ENCODE results near the gene SAFB2. TPM values are rescaled to one million over a fixed set of nuclear protein-coding genes. Genes with fewer than 3 reads are reported as not detected.

The SAFB2 gene
- polyA plus RNA-seq, 2 of the 4 experiments (the other 2 are of a cell fraction): 33.2 to 51.2 TPM

DNA sequence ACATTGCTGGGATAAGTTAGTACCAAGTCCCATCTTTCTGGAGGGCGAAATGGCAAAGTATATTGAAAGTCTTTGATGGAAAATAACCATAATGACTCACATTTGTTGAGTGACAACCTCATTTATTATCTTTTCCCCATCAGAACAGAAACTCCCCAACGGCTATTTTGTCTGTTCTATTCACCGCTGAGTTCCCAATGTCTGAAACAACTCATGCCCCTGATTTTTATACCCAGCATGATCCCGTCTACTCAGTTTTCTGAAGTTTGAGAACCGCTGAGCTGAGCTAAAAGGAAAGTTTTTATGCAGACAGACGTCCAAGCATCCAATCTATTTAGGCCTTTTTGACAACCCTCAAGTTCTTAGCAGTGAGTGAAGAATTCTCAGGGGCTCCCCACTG, 47.0 kb downstream of the SAFB2 start:
- Histone ChIP-seq H3K27ac (no peak overlapping the region), H3K4me2 (no peak overlapping the region), H3K4me1 (no peaks in the 10 kb centered on the region), H3K4me3 (no peak overlapping the region), H3K9me3 (no peaks in the 10 kb centered on the region)
- 71% methylated on average over 6 of the region's 6 CpGs for WGBS (ENCODE audit: missing lambda C conversion rate)
- FAIRE-seq (no peak), DNase-seq (ENCODE audit: low read depth in 1 of 2, low spot score in 1 of 2) (no peak), ATAC-seq (no peak)
- TF ChIP-seq, protein P1, sequence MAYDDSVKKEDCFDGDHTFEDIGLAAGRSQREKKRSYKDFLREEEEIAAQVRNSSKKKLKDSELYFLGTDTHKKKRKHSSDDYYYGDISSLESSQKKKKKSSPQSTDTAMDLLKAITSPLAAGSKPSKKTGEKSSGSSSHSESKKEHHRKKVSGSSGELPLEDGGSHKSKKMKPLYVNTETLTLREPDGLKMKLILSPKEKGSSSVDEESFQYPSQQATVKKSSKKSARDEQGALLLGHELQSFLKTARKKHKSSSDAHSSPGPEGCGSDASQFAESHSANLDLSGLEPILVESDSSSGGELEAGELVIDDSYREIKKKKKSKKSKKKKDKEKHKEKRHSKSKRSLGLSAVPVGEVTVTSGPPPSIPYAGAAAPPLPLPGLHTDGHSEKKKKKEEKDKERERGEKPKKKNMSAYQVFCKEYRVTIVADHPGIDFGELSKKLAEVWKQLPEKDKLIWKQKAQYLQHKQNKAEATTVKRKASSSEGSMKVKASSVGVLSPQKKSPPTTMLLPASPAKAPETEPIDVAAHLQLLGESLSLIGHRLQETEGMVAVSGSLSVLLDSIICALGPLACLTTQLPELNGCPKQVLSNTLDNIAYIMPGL (CRISPR knock-in tag; IDR thresholded peaks at IDR 0.05; ENCODE audit: borderline replicate concordance): no peak
- TF ChIP-seq RNF2 (IDR thresholded peaks at IDR 0.05; ENCODE audit: borderline replicate concordance, low read depth) (no peak), BHLHE40 (IDR thresholded peaks at IDR 0.05; ENCODE audit: low read depth, low read length) (no peak), JUN (IDR thresholded peaks at IDR 0.05) (no peak)
- TF ChIP-seq, protein P2, sequence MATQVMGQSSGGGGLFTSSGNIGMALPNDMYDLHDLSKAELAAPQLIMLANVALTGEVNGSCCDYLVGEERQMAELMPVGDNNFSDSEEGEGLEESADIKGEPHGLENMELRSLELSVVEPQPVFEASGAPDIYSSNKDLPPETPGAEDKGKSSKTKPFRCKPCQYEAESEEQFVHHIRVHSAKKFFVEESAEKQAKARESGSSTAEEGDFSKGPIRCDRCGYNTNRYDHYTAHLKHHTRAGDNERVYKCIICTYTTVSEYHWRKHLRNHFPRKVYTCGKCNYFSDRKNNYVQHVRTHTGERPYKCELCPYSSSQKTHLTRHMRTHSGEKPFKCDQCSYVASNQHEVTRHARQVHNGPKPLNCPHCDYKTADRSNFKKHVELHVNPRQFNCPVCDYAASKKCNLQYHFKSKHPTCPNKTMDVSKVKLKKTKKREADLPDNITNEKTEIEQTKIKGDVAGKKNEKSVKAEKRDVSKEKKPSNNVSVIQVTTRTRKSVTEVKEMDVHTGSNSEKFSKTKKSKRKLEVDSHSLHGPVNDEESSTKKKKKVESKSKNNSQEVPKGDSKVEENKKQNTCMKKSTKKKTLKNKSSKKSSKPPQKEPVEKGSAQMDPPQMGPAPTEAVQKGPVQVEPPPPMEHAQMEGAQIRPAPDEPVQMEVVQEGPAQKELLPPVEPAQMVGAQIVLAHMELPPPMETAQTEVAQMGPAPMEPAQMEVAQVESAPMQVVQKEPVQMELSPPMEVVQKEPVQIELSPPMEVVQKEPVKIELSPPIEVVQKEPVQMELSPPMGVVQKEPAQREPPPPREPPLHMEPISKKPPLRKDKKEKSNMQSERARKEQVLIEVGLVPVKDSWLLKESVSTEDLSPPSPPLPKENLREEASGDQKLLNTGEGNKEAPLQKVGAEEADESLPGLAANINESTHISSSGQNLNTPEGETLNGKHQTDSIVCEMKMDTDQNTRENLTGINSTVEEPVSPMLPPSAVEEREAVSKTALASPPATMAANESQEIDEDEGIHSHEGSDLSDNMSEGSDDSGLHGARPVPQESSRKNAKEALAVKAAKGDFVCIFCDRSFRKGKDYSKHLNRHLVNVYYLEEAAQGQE (IDR thresholded peaks at IDR 0.05): no peak
- CTCF ChIA-PET: interaction anchor here (0.6 kb wide), 2 partner anchors 155 to 367 kb away, joined by 3 read pairs; no protein-coding TSS in a partner anchor
- POLR2A ChIA-PET: no interaction called here

DNA sequence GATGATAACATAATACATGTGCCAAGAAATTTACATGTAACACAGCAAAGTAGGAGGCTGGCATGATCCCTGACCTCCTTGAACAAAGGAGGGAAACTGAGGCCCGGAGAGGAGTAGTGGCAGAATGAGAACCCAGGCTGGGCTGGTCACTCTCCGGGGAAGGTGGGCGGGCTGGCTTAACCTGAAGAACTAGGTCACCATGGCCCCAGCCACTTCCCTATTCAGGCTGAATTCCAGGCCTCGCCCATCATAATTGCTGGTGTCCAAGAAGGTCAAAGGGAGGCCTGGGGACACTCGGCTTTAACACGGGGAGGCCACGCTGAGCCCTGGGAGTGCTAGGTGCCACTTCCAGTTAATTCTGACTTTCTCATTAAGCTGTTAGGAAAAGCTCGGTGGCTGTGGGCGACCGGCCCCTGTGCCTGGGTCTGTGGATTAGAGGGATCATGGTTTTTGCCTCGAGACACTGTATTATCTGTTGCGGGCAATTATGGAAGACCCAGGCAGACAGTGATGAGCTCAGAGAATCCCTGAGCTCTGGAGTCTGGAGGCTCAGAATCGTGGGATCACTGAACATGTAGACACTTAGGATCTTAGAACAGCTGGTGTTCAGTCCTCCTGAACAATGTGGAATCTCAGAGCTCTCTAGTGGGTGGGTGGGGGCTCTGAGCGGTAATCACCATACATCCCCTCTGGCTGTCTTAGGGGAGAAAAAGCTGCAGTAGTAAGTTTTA, 49.9 kb downstream of the SAFB2 start:
- DNase-seq (ENCODE audit: low read depth in 1 of 2, low spot score in 1 of 2) (peak in 1 of 2 experiments; percentile 41), FAIRE-seq (no peak), ATAC-seq (no peak; a peak in 3 of 6 replicates)
- Histone ChIP-seq H3K27ac (no peak overlapping the region), H3K4me3 (no peak overlapping the region), H3K4me1 (no peaks in the 10 kb centered on the region), H3K4me2 (no peak overlapping the region), H3K9me3 (no peaks in the 10 kb centered on the region)
- WGBS (ENCODE audit: missing lambda C conversion rate): 62% methylated on average over 12 of the region's 14 CpGs
- ChIA-PET CTCF (interaction anchor here (0.9 to 2.1 kb wide), 4 partner anchors 11 to 525 kb away, joined by 3 to 9 read pairs (median 4); no protein-coding TSS in a partner anchor), POLR2A (no interaction called here)
- TF ChIP-seq, protein P3, sequence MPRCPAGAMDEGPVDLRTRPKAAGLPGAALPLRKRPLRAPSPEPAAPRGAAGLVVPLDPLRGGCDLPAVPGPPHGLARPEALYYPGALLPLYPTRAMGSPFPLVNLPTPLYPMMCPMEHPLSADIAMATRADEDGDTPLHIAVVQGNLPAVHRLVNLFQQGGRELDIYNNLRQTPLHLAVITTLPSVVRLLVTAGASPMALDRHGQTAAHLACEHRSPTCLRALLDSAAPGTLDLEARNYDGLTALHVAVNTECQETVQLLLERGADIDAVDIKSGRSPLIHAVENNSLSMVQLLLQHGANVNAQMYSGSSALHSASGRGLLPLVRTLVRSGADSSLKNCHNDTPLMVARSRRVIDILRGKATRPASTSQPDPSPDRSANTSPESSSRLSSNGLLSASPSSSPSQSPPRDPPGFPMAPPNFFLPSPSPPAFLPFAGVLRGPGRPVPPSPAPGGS (IDR thresholded peaks at IDR 0.05): no peak
- TF ChIP-seq MAFK (IDR thresholded peaks at IDR 0.05; ENCODE audit: partially characterized antibody): no peak
- no peak for TF ChIP-seq HOXB5 (CRISPR knock-in tag; IDR thresholded peaks at IDR 0.05)
- no peak for TF ChIP-seq ZC3H11A (IDR thresholded peaks at IDR 0.05)
- TF ChIP-seq KDM5A (IDR thresholded peaks at IDR 0.05): no peak
- TF ChIP-seq ESRRA (IDR thresholded peaks at IDR 0.05; ENCODE audit: borderline replicate concordance, low read length): no peak
- no peak for TF ChIP-seq FOSL2 (IDR thresholded peaks at IDR 0.05)
- TF ChIP-seq FOSL2 (CRISPR knock-in tag; IDR thresholded peaks at IDR 0.05): no peak
- no peak for TF ChIP-seq FOXS1 (CRISPR knock-in tag; IDR thresholded peaks at IDR 0.05)

DNA sequence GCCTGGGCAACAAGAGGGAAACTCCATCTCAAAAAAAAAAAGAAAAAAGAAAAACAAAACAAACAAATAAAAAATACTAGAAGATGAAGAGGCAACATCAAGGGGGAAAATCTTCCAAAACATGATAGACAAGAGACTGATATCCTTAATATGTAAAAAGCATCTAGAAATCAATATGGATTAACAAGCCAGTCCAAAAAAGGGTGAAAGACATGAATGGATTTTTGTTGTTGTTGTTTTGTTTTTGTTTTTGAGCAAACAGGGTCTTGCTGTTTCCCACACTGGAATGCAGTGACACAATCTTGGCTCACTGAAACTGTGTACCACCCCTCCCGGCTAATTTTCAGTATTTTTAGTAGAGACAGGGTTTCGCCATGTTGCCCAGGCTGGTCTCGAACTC, 50.8 kb downstream of the SAFB2 start:
- no peak for ATAC-seq
- Histone ChIP-seq H3K27ac (no peak overlapping the region), H3K4me1 (no peaks in the 10 kb centered on the region), H3K4me2 (no peak overlapping the region), H3K9me3 (no peaks in the 10 kb centered on the region), H3K4me3 (no peak overlapping the region)
- no peak for DNase-seq (ENCODE audit: low read depth in 1 of 2, low spot score in 1 of 2)
- TF ChIP-seq FOSL2 (IDR thresholded peaks at IDR 0.05) (no peak), FOSL2 (CRISPR knock-in tag; IDR thresholded peaks at IDR 0.05) (no peak), POLR2AphosphoS2 (conservative IDR thresholded peaks at IDR 0.05; ENCODE audit: low read length) (no peak), MAFK (IDR thresholded peaks at IDR 0.05; ENCODE audit: partially characterized antibody) (no peak)
- TF ChIP-seq, protein P1 (CRISPR knock-in tag; IDR thresholded peaks at IDR 0.05; ENCODE audit: borderline replicate concordance): no peak
- TF ChIP-seq, protein P4, sequence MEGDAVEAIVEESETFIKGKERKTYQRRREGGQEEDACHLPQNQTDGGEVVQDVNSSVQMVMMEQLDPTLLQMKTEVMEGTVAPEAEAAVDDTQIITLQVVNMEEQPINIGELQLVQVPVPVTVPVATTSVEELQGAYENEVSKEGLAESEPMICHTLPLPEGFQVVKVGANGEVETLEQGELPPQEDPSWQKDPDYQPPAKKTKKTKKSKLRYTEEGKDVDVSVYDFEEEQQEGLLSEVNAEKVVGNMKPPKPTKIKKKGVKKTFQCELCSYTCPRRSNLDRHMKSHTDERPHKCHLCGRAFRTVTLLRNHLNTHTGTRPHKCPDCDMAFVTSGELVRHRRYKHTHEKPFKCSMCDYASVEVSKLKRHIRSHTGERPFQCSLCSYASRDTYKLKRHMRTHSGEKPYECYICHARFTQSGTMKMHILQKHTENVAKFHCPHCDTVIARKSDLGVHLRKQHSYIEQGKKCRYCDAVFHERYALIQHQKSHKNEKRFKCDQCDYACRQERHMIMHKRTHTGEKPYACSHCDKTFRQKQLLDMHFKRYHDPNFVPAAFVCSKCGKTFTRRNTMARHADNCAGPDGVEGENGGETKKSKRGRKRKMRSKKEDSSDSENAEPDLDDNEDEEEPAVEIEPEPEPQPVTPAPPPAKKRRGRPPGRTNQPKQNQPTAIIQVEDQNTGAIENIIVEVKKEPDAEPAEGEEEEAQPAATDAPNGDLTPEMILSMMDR (IDR thresholded peaks at IDR 0.05): no peak
- 96% methylated on average over 3 of the region's 3 CpGs for WGBS (ENCODE audit: missing lambda C conversion rate)
- POLR2A ChIA-PET: no interaction called here
- CTCF ChIA-PET: interaction anchor here (1.6 kb wide), 1 partner anchor 10 kb away, joined by 3 read pairs; no protein-coding TSS in a partner anchor
- no peak for FAIRE-seq

Data from A549 (cell line).